LHCN-M2 (cell line): ENCODE data around the gene IPPK. TPM values are rescaled to one million over a fixed set of nuclear protein-coding genes. Genes with fewer than 3 reads are reported as not detected.
A peak's percentile ranks its signal among the peaks of the same experiment; 100 is the strongest.

Experiments
- DNase-seq: peaks from one replicate; pipeline ENCODE4 v3.0.0-alpha.2; 2012; ENCODE audit warnings: low read depth
- total RNA-seq: library from RNA; depleted of rRNA; stranded (reverse); fragments of >200 nt; gene quantifications from 2 replicates; pipeline ENCODE4 v1.2.3, GENCODE V29; 2014

The IPPK gene
- total RNA-seq, 1 experiment from 2014 or later: 18.0 TPM

DNA sequence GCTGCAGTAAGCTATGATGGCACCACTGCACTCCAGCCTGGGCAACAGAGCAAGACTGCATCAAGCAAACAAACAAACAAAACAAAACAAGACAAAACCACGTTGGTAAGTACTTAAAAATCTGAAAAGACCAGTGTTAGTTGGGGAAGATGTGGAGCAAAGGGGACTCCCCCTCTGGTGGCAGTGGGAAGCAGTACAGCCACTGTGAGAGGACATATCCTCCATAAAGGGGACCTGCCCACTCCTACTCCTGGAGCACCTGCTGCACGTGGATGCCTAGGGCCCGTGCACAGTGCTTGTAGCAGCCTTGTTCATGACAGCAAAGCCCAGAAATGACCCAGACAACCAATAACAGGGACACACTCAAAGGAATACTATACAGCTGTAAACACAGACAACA is 17.0 kb upstream of the IPPK start:
- DNase-seq: no peak

GRCh38 chr9:92685022-92685421 is 15.1 kb upstream of the IPPK start:
- DNase-seq: no peak

DNA sequence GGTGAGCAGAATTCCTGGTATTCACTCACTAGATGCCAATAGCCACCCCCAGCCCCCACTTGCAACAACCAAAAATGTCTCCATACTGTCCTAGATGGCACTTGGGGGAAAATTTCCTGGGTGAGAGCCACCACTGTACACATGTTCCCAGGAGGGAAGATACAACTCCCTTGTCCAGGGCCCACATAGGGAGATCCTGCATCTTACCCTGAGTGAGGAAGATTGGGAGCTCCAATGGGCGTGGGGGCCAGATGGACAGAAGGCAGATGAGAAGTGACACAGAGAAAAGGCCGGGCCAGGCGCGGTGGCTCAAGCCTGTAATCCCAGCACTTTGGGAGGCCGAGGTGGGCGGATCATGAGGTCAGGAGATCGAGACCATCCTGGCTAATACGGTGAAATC is 12.3 kb upstream of the IPPK start:
- no peak for DNase-seq

DNA sequence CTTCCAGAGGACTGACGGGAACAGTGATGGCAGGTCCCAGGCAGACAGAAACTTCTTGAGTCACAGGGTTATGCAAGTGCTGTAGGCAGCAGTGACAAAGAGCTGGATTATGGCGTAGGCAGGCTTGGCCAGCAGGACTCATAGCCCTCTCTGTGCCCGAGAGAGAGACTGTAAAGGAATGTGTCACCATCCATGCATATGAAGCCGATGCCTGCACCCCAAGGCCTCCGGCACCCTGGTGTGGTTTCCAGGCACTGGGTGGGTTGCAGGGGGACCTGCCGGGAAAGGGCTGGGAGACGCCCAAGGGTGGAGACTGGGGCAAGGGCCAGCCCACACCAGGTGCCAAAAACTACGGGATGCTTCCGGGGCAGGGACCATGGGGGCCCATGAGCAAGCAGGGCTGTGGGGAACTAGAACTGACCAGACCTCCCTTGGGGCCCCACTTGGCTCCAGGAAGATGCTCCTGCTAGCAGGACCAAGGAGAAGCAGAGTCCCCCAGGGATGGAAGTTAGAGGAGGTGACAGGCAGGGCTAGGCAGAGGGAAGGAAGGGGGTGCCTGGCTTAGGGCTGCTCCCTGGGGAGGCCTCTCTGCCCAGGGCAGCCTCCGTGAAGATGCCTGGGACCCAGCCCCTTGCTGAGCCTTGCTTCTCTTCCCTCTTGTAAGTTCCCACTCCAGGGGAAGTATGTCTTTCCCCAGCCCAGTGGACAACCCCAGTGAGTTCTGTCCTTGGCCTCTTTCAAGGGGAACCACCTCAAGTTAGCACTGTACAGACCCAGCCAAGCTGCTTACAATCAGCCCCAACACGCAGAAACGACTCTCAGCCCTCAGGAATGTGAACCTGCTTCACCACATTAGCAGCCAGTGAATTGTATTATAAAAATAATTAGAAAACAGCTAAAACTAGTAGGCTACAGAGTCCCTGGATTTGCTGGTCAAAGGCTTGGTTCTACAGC is 10.5 kb upstream of the IPPK start:
- DNase-seq: peak; percentile 38

GRCh38 chr9:92679413-92680165 is 9.7 kb upstream of the IPPK start:
- no peak for DNase-seq

GRCh38 chr9:92671323-92671722 is 1.4 kb upstream of the IPPK start:
- peak; percentile 82 for DNase-seq

DNA sequence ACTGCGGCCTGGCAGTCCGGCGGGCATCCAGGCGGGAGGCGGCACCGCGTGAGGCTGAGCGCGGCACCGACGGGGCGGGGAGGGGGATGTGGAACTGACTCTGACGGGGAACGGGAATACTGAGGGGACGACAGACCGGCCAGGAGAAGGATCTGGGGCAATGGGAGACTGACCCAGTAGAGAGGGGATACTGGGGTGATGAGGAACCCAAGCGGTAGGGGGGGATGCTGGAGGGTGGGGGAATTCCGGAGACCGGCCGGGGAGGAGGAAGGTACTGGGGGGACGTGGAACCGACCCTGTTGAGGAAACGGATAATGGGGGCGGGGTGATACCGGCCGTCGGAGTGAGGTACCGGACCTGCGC is 423 bp downstream of the IPPK start:
- peak; percentile 5 for DNase-seq

DNA sequence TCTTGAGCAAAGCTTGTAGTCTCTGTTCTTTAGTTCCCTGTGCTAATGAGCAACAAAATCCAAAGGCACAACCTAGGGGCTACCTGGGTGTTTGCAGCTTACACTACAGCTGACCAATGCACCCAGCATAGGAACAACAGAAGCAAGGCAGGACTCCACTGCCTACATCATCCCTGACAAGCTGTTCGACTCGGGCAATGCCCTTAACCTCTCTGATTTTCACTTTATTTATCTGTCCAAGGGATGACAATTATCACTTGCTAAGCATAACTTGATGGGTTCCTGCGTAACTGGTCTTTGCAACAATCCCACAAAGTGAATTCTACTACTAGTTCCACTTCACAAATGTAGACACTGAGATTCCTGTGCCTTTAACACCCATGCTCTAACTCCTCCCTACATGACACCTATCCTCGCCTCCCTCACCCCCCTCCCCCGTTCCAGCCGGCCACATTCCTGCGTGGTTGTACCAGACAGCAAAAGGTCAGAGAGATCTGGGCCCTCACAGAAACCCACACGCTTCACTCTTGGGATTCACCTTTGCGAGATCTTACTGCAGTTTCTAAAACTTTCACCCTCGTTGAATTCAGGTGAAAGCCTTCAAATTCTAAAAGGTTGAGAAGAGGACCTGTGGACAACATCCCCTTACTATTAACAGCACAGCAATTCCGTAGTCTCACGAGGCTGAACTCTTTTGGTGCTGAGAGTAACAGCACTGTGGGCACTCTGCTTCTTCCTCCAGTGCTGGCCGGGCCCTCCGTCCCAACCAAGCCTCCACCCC is 995 bp downstream of the IPPK start:
- DNase-seq: peak; percentile 57

DNA sequence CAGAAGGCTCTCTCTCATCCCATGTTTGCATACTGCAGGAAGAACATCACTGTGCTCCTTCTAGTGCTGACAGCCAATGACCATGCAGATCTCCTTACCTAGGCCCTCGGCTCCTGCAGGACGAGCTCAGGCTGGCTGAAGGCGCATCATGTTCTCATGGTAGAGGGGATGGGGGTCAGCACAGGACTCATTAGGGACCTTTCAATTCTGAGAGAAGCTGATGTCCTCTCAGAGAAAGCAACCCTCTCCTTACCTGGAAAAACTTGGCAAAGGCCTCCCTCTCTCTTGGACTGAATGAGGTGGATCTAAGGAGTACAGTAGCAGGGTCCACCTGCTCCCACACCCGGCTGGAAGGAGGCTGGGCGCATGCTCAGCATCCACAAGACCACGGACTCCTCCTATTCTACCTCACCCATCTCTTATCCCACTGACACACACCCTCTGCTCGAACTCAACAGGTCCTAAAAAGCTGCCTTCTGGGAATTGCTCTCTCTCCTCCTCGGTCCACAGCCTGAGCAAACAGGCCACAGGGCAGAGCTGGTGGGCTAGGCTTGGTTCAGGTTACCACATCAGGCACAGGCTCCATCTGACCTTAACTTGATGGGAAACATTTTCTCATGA is 2.9 kb downstream of the IPPK start:
- DNase-seq: no peak

GRCh38 chr9:92666236-92666635 is 3.7 kb downstream of the IPPK start:
- DNase-seq: no peak

GRCh38 chr9:92665836-92666235 is 4.1 kb downstream of the IPPK start:
- no peak for DNase-seq

DNA sequence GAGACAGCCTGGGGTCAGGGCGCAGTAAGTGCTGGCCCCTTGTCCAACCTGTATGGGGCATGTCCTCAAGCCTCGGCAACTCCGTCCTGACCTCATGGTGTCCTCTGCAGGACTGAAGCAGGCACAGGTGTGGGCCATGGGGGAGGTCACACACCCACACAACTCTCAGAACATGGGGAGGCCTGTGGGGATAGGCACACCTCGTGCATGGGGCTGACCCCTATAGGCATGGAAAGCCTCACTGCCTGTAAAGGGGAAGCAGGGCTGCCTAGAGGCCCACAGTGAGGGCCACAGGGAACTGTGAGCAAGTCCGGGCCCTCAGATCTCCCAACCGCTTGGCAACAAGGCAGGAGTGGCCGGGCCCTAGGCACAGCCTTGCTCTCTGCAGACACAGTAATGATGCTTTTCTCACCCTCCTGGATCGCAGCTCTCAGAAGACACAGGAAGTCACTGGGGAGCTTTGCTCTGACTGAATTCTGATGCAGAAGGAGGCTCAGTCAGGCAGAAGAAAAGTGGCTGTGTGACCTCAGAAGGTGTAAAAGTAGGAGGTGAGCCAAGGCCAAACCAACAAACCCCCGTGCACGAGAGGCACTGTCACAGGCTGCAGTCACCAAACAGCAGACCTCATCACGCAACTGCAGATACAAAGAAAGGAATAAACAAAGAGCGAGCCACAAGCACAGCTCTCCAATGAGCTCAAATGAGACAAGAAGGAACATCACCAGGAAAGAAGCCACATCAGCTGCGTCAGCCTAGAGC is 5.4 kb downstream of the IPPK start:
- no peak for DNase-seq

DNA sequence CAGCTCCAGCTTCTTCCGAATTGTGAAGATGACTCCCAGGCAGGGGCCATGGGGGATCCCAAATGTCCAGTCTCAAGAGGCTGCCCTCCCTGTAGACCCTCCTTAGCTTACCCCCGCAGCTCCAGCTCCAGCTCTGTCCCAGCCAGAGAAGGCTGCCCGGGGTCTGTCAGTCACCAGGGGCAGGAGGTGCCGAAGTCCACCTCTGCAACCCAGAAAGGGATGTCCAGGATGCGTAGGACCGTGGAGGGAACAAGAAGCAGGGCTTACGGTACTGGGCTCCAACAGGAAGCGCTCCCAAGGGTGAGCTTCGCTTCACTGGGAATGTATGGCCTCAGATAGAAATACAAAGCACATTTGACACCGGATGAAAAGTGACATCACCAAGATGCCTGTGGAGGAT is 6.0 kb downstream of the IPPK start:
- DNase-seq: no peak

DNA sequence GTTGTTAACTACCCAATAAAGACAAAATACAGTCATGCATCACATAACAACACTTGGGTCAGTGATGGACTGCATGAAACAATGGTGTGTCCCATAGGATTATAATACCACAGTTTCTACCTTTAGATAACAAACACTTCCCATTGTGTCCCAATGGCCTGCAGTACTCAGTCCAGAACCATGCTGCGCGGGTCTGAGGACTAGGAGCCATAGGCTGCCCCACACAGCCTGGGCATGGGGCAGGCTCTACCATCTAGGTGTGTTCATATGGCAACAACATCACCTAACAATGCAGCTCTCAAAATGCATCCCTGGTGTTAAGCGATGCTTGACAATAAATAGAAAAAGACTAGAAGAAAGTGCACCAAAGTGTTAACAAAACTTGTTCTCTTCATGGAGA is 6.8 kb downstream of the IPPK start:
- no peak for DNase-seq

- DNase-seq: peak; percentile 21
Measured at GRCh38 chr9:92661743-92662142, 8.2 kb downstream of the IPPK start.

- no peak for DNase-seq
Measured at GRCh38 chr9:92661127-92661526, 8.8 kb downstream of the IPPK start.

GRCh38 chr9:92660266-92660665 is 9.7 kb downstream of the IPPK start:
- DNase-seq: no peak

- no peak for DNase-seq
Measured at GRCh38 chr9:92659601-92660000, 10.3 kb downstream of the IPPK start.

GRCh38 chr9:92658611-92659010 is 11.3 kb downstream of the IPPK start:
- no peak for DNase-seq

GRCh38 chr9:92658176-92658575 is 11.8 kb downstream of the IPPK start:
- no peak for DNase-seq
